Measurements from ENCODE around the gene THBS4.

DNA sequence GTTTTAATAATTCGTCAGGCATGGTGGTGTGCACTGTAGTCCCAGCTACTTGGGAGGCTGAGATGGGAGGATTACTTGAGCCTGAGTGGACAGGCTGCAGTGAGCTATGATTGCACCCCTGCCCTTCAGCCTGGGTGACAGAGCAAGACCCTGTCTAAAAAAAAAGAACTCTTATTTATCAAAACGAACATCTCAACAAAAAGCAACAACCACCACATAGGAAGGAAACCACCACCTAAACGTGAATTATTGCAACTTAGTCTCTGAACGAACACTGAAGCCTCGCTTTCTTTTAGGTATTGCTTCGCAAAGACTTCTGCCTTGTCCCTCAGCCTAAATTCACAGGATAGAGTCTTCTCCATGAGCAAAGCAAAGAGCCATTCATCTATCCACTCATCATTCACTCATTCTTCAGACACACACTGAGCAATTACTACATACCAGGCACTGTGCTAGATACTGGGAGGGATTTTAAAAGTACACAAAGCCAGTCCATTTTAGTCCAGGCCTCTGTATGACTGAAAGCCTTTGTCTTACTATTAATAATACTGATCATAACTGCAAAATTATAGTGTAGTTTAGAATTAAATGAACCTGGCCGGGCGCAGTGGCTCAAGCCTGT, 57.4 kb downstream of the THBS4 start:
- TF ChIP-seq, protein P1, sequence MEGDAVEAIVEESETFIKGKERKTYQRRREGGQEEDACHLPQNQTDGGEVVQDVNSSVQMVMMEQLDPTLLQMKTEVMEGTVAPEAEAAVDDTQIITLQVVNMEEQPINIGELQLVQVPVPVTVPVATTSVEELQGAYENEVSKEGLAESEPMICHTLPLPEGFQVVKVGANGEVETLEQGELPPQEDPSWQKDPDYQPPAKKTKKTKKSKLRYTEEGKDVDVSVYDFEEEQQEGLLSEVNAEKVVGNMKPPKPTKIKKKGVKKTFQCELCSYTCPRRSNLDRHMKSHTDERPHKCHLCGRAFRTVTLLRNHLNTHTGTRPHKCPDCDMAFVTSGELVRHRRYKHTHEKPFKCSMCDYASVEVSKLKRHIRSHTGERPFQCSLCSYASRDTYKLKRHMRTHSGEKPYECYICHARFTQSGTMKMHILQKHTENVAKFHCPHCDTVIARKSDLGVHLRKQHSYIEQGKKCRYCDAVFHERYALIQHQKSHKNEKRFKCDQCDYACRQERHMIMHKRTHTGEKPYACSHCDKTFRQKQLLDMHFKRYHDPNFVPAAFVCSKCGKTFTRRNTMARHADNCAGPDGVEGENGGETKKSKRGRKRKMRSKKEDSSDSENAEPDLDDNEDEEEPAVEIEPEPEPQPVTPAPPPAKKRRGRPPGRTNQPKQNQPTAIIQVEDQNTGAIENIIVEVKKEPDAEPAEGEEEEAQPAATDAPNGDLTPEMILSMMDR (IDR thresholded peaks at IDR 0.05): no peak
- no peak for TF ChIP-seq POLR2A (IDR thresholded peaks at IDR 0.05)

All from Peyer's patch (tissue), 4 donors.